AG04449 (cell line): ENCODE measurements around the gene DAZ1.
"Not testable (repeated sequence)": the region's sequence is repeated elsewhere in the genome, so short reads cannot be mapped to it uniquely, and the experiment has no call there.

ENCODE experiments used
- CTCF ChIA-PET: fragments of 350-600 bp; formaldehyde crosslinking; extraction: SDS; loops from one replicate; lab custom pipeline; 2021; ENCODE audit warnings: antibody characterized with exemption; lab: Yijun Ruan, JAX
- POLR2A ChIA-PET: fragments of 400-600, 350-600 bp; formaldehyde crosslinking; extraction: SDS; loops from one replicate; lab custom pipeline; 2020; ENCODE audit warnings: antibody characterized with exemption, inconsistent platforms; lab: Yijun Ruan, JAX
- DNase-seq: peaks from one replicate; pipeline ENCODE4 v3.0.0-alpha.2; 2010; ENCODE audit warnings: low read depth, low spot score
- H3K4me3 ChIP-seq: 2 replicates; pipeline ENCODE4 v1.5.1; 2011; ENCODE audit warnings: low read depth, mild to moderate bottlenecking, control low read depth, low read length

The DAZ1 gene, protein sequence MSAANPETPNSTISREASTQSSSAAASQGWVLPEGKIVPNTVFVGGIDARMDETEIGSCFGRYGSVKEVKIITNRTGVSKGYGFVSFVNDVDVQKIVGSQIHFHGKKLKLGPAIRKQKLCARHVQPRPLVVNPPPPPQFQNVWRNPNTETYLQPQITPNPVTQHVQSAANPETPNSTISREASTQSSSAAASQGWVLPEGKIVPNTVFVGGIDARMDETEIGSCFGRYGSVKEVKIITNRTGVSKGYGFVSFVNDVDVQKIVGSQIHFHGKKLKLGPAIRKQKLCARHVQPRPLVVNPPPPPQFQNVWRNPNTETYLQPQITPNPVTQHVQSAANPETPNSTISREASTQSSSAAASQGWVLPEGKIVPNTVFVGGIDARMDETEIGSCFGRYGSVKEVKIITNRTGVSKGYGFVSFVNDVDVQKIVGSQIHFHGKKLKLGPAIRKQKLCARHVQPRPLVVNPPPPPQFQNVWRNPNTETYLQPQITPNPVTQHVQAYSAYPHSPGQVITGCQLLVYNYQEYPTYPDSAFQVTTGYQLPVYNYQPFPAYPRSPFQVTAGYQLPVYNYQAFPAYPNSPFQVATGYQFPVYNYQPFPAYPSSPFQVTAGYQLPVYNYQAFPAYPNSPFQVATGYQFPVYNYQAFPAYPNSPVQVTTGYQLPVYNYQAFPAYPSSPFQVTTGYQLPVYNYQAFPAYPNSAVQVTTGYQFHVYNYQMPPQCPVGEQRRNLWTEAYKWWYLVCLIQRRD

DNA sequence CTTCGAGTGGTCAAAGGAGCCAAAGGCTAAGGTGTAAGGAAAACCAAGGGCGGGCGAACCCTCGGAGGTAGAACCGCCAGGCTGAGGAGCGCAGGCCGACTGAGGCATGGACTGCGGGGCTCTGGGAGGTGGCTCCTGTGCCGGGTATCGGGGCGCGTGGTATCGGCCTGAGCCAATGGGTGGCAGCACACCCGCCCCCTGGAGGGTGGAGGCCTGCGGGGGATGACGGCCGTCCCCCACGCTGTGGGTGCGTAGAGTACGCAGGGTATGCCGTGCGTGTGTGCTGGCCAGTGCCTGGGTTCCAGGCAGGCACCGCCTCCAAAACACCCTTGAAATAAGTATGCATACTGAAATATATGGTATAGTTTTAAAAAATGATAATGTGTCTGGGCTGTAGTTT, at the start of gene DAZ1:
DAZ1 (minus strand) TSS at position 101 of the 400 bp plus-strand sequence. CDS start 208 bp downstream, outside the sequence.
- POLR2A ChIA-PET, CTCF ChIA-PET, H3K4me3 ChIP-seq, DNase-seq: not testable (repeated sequence)

DNA sequence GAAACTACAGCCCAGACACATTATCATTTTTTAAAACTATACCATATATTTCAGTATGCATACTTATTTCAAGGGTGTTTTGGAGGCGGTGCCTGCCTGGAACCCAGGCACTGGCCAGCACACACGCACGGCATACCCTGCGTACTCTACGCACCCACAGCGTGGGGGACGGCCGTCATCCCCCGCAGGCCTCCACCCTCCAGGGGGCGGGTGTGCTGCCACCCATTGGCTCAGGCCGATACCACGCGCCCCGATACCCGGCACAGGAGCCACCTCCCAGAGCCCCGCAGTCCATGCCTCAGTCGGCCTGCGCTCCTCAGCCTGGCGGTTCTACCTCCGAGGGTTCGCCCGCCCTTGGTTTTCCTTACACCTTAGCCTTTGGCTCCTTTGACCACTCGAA, 20.4 kb upstream of the DAZ1 start, which contains the start of gene DAZ2:
DAZ2 (plus strand) TSS at position 301 of the 400 bp plus-strand sequence. CDS start 208 bp downstream, outside the sequence.
- H3K4me3 ChIP-seq, POLR2A ChIA-PET, CTCF ChIA-PET, DNase-seq: not testable (repeated sequence)

DNA sequence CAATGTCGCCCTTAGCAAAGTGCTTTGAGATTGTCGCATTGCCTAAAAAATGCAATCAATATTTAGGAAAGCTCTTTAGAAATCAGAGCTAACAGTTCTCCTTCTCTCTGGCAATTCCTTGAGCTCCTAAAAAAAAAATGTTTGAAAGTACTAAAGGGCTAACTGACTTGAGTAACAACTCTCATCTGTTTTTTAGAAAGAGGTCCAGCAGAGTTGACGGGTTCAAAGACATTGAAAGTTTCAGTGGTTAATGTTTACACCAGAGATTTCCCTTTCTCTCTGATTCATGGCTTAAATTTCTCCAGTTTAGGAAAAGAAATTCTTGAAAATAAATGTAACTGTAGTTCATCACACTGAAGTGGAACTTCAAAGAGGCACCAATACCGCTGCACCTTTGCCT, 11.9 kb upstream of the DAZ1 start:
- DNase-seq, POLR2A ChIA-PET, CTCF ChIA-PET, H3K4me3 ChIP-seq: not testable (repeated sequence)

DNA sequence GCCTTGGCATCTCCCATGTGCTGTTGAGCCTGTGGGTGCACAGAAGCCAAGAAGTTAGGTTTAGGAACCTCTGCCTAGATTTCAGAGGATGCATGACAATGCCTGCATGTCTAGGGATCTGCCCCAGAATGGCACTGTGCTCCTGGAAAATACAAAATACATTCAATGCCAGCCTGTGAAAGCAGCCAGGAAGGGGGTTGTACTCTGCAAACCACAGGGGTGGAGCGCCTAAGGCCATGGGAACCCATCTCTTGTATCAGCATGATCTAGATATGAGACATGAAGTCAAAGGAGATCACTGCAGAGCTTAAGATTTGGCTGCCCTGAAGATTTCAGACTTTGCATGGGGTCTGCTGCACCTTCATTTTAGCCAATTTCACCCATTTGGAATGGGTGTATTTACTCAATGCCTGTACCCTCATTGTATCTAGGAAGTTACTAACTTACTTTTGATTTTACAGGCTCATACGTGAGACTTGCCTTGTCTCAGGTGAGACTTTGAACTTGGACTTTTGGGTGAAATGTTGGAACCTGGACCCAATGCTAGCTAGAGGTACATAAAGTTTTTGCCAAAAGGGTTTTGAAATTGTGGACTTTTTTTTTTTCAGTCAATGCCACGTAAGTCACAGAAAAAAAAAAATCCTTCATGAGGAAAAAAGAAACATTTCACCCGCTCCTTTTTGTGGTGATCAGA, 11.1 kb upstream of the DAZ1 start:
- POLR2A ChIA-PET, DNase-seq, H3K4me3 ChIP-seq, CTCF ChIA-PET: not testable (repeated sequence)

DNA sequence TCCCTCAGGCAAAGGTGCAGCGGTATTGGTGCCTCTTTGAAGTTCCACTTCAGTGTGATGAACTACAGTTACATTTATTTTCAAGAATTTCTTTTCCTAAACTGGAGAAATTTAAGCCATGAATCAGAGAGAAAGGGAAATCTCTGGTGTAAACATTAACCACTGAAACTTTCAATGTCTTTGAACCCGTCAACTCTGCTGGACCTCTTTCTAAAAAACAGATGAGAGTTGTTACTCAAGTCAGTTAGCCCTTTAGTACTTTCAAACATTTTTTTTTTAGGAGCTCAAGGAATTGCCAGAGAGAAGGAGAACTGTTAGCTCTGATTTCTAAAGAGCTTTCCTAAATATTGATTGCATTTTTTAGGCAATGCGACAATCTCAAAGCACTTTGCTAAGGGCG, 8.6 kb upstream of the DAZ1 start:
- CTCF ChIA-PET, POLR2A ChIA-PET, DNase-seq, H3K4me3 ChIP-seq: not testable (repeated sequence)
